Activated B cell treated with CpG ODN at 0.5 μM for 24 hours (primary cell): ENCODE data around the gene USP49. TPM values are rescaled to one million over a fixed set of nuclear protein-coding genes. Genes with fewer than 3 reads are reported as not detected.

Experiments
- ATAC-seq: fragments of 200-7000 bp; cut with Tn5 transposase; one replicate; pipeline ENCODE4 v1.10.0; 2021; ENCODE audit warnings: low read depth, mild to moderate bottlenecking, moderate library complexity
- CTCF ChIA-PET: fragments of 350-600 bp; sonication (Branson Sonifier 250); formaldehyde crosslinking; loops from one replicate; lab custom pipeline; 2021; ENCODE audit warnings: antibody characterized with exemption; lab: Charles Lee
- POLR2A ChIA-PET: fragments of 350-600 bp; sonication (Branson Sonifier 250); formaldehyde crosslinking; loops from one replicate; lab custom pipeline; 2021; ENCODE audit warnings: antibody characterized with exemption; lab: Charles Lee
- DNase-seq: peaks from one replicate; pipeline ENCODE4 v3.0.0; 2022
- H3K27ac Mint-ChIP-seq: one replicate; pipeline ENCODE4 v1.8.0; 2020; ENCODE audit warnings: mixed read lengths
- H3K27me3 Mint-ChIP-seq: one replicate; pipeline ENCODE4 v1.8.0; 2021; ENCODE audit warnings: mixed read lengths
- H3K36me3 Mint-ChIP-seq: one replicate; pipeline ENCODE4 v1.8.0; 2021; ENCODE audit warnings: low read depth, mixed read lengths
- H3K4me1 Mint-ChIP-seq: one replicate; pipeline ENCODE4 v1.8.0; 2021; ENCODE audit warnings: mixed read lengths
- H3K4me3 Mint-ChIP-seq: one replicate; pipeline ENCODE4 v1.8.0; 2020; ENCODE audit warnings: mild to moderate bottlenecking, mixed read lengths
- H3K9me3 Mint-ChIP-seq: one replicate; pipeline ENCODE4 v1.8.0; 2020; ENCODE audit warnings: mixed read lengths
- CTCF ChIP-seq: fragments of 200-600 bp; IDR thresholded peaks from one replicate; pipeline ENCODE4 v1.8.0; 2022; ENCODE audit warnings: antibody characterized with exemption, mild to moderate bottlenecking
- intact Hi-C: fragments of 100-400 bp; cut with micrococcal nuclease; formaldehyde crosslinking; loops from one replicate; pipeline ENCODE4 v1.15.1; 2024
- total RNA-seq: library from RNA; stranded (reverse); gene quantifications from 2 replicates; pipeline ENCODE4 v1.2.3, GENCODE V29; 2022

The USP49 gene
- total RNA-seq, 1 donor from 2014 or later: 7.7 TPM

- Mint-ChIP-seq H3K4me3 (no peak overlapping the region), H3K36me3 (peaks cover 26% of the 10 kb centered on the region), H3K9me3 (no peaks in the 10 kb centered on the region), H3K4me1 (peaks cover 17% of the 10 kb centered on the region), H3K27ac (no peak overlapping the region), H3K27me3 (no peaks in the 10 kb centered on the region)
- ChIA-PET CTCF (interaction anchor here (1.1 to 4.0 kb wide), 4 partner anchors 8 to 326 kb away, joined by 3 to 27 read pairs (median 4); no protein-coding TSS in a partner anchor), POLR2A (interaction anchor here (1.6 to 1.9 kb wide), 2 partner anchors 175 to 273 kb away, joined by 3 to 13 read pairs; partner anchors contain the start of gene TAF8)
- no peak for ATAC-seq
- no peak for TF ChIP-seq CTCF
- intact Hi-C loops: loop anchor here (2.0 kb wide), 1 partner anchor 409 kb away; no protein-coding TSS in a partner anchor
- no peak for DNase-seq
Observed at GRCh38 chr6:41777551-41778285, 117.5 kb downstream of the USP49 start.

DNA sequence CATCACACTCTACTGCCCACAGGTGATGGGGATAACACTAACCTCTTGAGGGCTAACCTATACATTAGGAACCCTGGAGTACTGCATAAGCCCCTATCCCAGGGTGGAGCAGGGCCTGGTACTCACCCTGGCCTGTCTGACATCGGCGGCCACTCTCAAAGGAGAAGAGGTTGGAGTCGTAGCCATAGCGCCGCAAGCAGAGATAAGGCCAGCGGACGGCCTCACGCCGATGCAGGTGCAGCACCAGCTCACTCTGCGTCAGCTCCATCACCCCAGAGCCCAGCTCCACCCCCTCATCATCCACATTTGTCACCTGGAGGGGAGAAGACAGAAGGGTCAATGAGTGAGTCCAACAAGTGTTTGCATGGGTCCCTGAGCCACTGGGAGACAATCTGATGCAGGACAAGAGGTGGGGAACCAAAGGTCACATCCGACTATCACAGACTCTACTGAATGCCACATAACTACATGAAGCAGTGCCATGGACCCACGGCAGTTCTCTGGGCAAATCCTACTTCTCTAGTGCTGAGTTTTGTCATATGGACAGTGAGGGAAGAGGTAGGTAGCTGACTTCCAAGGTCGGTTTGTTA, 119.8 kb downstream of the USP49 start:
- Mint-ChIP-seq H3K36me3 (peaks cover 45% of the 10 kb centered on the region), H3K9me3 (no peaks in the 10 kb centered on the region), H3K4me1 (peaks cover 11% of the 10 kb centered on the region), H3K27ac (no peak overlapping the region), H3K27me3 (no peaks in the 10 kb centered on the region), H3K4me3 (no peak overlapping the region)
- ATAC-seq (no peak), DNase-seq (no peak)
- CTCF ChIA-PET: interaction anchor here (1.0 to 4.0 kb wide), 6 partner anchors 12 to 289 kb away, joined by 3 to 27 read pairs (median 6); partner anchors contain the start of gene TOMM6
- no peak for TF ChIP-seq CTCF
- intact Hi-C loops: no loop called here
- POLR2A ChIA-PET: interaction anchor here (0.5 to 1.2 kb wide), 4 partner anchors 12 to 406 kb away, joined by 3 to 10 read pairs (median 4); partner anchors contain the start of gene TOMM6

- peaks cover 10% of the 10 kb centered on the region for H3K4me1 Mint-ChIP-seq
- DNase-seq (no peak), ATAC-seq (no peak)
- CTCF ChIA-PET: interaction anchor here (1.4 to 4.0 kb wide), 4 partner anchors 12 to 288 kb away, joined by 3 to 27 read pairs (median 6); partner anchors contain the start of gene TOMM6
- H3K27me3 Mint-ChIP-seq: no peaks in the 10 kb centered on the region
- H3K36me3 Mint-ChIP-seq: peaks cover 49% of the 10 kb centered on the region
- intact Hi-C loops: no loop called here
- POLR2A ChIA-PET: interaction anchor here (0.5 to 1.2 kb wide), 3 partner anchors 92 to 406 kb away, joined by 3 to 10 read pairs (median 3); no protein-coding TSS in a partner anchor
- no peaks in the 10 kb centered on the region for H3K9me3 Mint-ChIP-seq
- H3K27ac Mint-ChIP-seq: no peak overlapping the region
- no peak overlapping the region for H3K4me3 Mint-ChIP-seq
- TF ChIP-seq CTCF: no peak
Observed at GRCh38 chr6:41774841-41775240, 120.3 kb downstream of the USP49 start.

DNA sequence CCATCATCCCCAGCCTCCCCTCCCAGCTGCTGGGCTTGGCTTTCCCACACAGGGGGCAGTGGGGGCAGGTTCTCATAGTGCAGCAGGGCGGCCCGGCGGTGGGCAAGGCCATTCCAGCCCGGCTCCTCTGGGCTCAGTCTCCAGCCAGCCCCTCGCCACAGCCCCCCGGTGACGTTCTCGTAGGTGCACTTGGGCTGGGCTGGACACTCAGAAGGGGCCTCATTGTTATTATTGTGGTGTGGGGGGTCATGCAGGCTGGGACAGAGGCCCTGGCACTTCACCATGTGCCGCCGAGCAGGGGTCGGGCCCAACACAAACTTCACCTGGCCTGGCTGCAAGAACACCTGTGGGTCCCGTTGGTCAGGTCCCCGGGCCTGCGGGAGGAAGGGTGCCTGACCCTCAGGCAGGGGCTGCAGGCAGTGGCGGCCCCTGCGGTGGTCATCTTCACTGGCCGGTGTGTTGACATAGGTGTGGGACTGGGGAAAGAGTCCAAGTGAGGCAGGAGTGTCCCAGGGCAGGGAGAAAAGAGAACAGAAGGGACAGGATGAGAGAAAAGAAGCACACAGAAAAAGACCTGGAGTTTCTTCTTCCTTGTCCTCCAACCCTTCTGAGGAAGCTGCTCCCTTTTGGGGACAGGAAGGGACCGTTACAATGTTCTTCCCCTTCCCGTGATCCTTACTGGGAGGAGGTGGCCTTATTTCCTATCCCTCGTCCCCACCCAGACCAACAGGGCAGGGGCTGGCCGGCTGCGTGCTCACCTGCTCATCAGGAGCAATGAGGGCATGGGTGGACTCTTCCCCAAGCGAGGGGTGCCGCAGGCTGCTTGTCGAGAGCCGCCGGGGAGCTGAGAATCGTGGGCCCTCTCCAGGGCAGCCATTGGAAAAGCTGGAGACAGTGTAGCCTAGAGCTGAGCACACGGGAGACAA, 123.9 kb downstream of the USP49 start:
- CTCF ChIA-PET: no interaction called here
- H3K9me3 Mint-ChIP-seq: no peaks in the 10 kb centered on the region
- TF ChIP-seq CTCF: no peak
- DNase-seq (no peak), ATAC-seq (no peak)
- H3K4me1 Mint-ChIP-seq: no peaks in the 10 kb centered on the region
- H3K27me3 Mint-ChIP-seq: no peaks in the 10 kb centered on the region
- POLR2A ChIA-PET: interaction anchor here (0.5 kb wide), 1 partner anchor 32 kb away, joined by 3 read pairs; no protein-coding TSS in a partner anchor
- H3K36me3 Mint-ChIP-seq: peaks cover 48% of the 10 kb centered on the region
- intact Hi-C loops: no loop called here
- no peak overlapping the region for H3K27ac Mint-ChIP-seq
- no peak overlapping the region for H3K4me3 Mint-ChIP-seq
